Heart left ventricle (tissue), 16 donors: ENCODE measurements around the gene HMGN1. TPM values are rescaled to one million over a fixed set of nuclear protein-coding genes. Genes with fewer than 3 reads are reported as not detected.

Experiments used
- ATAC-seq, 4 donors: fragments of 200-7000 bp; cut with Tn5 transposase; one replicate each; pipeline ENCODE4 v1.9.1; 2020 to 2022; ENCODE audit warnings: moderate library complexity in 4 of 4, mild to moderate bottlenecking in 3 of 4, moderate number of reproducible peaks in 1 of 4
- DNase-seq, 5 donors: peaks; one replicate each; pipeline ENCODE4 v3.0.0-alpha.2; 2020
- H3K27ac ChIP-seq, 12 donors: fragments of 200-600 bp; sonication (generic) in 4 of 12; one replicate each; pipeline versions ENCODE4 v1.5.0 to v1.8.0; 2016 to 2022; ENCODE audit warnings: mild to moderate bottlenecking in 2 of 12
- H3K27me3 ChIP-seq, 9 donors: fragments of 200-600 bp; sonication (generic) in 2 of 9; one replicate each; pipeline versions ENCODE4 v1.5.1 to v1.8.0; 2016 to 2022; ENCODE audit warnings: mild to moderate bottlenecking in 3 of 9
- H3K36me3 ChIP-seq, 9 donors: fragments of 200-600 bp; sonication (generic) in 2 of 9; one replicate each; pipeline versions ENCODE4 v1.5.0 to v1.8.0; 2018 to 2022; ENCODE audit warnings: mild to moderate bottlenecking in 2 of 9
- H3K4me1 ChIP-seq, 12 donors: fragments of 200-600 bp; sonication (generic) in 4 of 12; one replicate each; pipeline versions ENCODE4 v1.5.0 to v1.8.0; 2016 to 2022; ENCODE audit warnings: mild to moderate bottlenecking in 3 of 12
- H3K4me3 ChIP-seq, 12 donors: fragments of 200-600 bp; sonication (generic) in 4 of 12; one replicate each; pipeline versions ENCODE4 v1.5.0 to v1.8.0; 2017 to 2022; ENCODE audit warnings: mild to moderate bottlenecking in 9 of 12, moderate library complexity in 4 of 12
- H3K9me3 ChIP-seq, 12 donors: fragments of 200-600 bp; sonication (generic) in 4 of 12; one replicate each; pipeline versions ENCODE4 v1.5.0 to v1.8.0; 2016 to 2022; ENCODE audit warnings: mild to moderate bottlenecking in 1 of 12
- POLR2A ChIP-seq, 2 donors: fragments of 450-650 bp; IDR thresholded peaks; one replicate each; pipeline ENCODE4 v1.6.1; 2017; ENCODE audit warnings: antibody characterized with exemption in 2 of 2, mild to moderate bottlenecking in 2 of 2, moderate library complexity in 2 of 2
- WGBS, 4 donors: extraction: QIAGEN DNeasy Blood & Tissue Kit in 2 of 4; methylation state at CpG; one replicate each; pipeline versions ENCODE4 v1.1.5 to v1.1.7; 2013 to 2018; 5-methylcytosine and 5-hydroxymethylcytosine counted together
- intact Hi-C, 10 donors: fragments of 100-400 bp; cut with DNase I; formaldehyde crosslinking; loops; one replicate each; pipeline versions ENCODE4 v1.11.1 to v1.14.2; 2022
- polyA plus RNA-seq, 2 donors: library from polyadenylated mRNA; stranded (reverse); fragments of 200-250 nt; gene quantifications; one replicate each; pipeline ENCODE4 v1.2.3, GENCODE V29; 2013
- total RNA-seq, 9 donors: library from RNA; depleted of rRNA in 2 of 9; stranded (reverse); fragments of >200 nt in 2 of 9; fragmentation: NEBNext Ultra II Directional in 3 of 9; extraction: Animal tissue kit (Norgen Biotek cat#: 25700) in 3 of 9; gene quantifications; one replicate each; pipeline versions ENCODE4 v1.1.0 to v1.2.4, GENCODE V29; 2016 to 2023
- TF ChIP-seq, protein P1 (sequence below), 12 donors: fragments of 200-600 bp; sonication (generic) in 4 of 12; IDR thresholded peaks; one replicate each; pipeline versions ENCODE4 v1.5.0 to v1.8.0; 2018 to 2022; ENCODE audit warnings: antibody characterized with exemption in 12 of 12, mild to moderate bottlenecking in 5 of 12
- donor health status: ischemic (EF 13 %, LVEDD 7.1; RV severe dilation, severe dysfunction).
- donor health status: healthy with polysubstance abuse.
- donor health status: DM: no; HTN: yes; CAD: no.
- donor health status: DM: no; HTN: no; CAD: no.
- donor health status: ischemic (EF 25% LVEDD 6.9; RV normal size, moderate dysfunction).
- donor health status: ischemic (EF 25% LVEDD 5.7; RV mildly dilated, moderate dysfunction).
- donor health status: healthy.
- donor health status: DM: yes; HTN: yes; CAD: no.
- donor health status: ischemic (EF 35%, LVEDD 5.7; RV mildly dilated, moderate dysfunction).
- donor health status: nonischemic (EF 11% LVEDD 7.7; RV severe dilation, severe dysfunction).
- donor health status: DM: yes; HTN: yes; CAD: no.
- donor health status: PGD.
- donor health status: ischemic (EF 29% LVEDD 5.4; RV normal size, mild dysfunction).
- donor health status: nonischemic (EF 23%, LVEDD 6.1; RV moderate dilation, normal function).

Gene HMGN1
- total and polyA plus RNA-seq, 11 donors, result 35.9 to 108 (median 43.9) TPM

DNA sequence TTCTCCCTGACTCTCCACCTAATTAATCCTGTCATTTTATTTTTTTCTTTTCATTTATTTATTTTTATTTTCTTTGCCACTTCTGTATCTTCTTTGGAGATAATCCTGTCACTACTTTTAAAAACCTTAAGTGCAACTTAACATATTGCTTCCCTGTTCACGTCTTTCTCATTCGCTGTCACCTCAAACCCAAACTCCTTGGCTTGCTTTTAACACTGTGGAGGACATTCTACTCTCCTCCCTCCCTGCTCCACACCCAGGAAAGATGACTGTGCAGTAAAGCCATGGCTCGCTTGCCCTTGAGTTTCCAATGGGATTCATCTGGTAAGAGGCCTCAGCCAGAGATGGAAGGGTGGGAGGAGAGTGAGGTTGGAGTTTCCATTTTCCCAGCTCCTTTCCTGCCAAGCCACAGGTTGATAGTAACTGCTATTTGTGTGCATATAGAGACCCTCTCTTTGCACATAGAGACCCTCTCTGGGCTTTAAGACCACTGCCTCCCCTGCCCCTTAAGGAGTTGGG, 29.0 kb downstream of the HMGN1 start:
- no peak for TF ChIP-seq POLR2A (IDR thresholded peaks at IDR 0.05)
- TF ChIP-seq, protein P1, sequence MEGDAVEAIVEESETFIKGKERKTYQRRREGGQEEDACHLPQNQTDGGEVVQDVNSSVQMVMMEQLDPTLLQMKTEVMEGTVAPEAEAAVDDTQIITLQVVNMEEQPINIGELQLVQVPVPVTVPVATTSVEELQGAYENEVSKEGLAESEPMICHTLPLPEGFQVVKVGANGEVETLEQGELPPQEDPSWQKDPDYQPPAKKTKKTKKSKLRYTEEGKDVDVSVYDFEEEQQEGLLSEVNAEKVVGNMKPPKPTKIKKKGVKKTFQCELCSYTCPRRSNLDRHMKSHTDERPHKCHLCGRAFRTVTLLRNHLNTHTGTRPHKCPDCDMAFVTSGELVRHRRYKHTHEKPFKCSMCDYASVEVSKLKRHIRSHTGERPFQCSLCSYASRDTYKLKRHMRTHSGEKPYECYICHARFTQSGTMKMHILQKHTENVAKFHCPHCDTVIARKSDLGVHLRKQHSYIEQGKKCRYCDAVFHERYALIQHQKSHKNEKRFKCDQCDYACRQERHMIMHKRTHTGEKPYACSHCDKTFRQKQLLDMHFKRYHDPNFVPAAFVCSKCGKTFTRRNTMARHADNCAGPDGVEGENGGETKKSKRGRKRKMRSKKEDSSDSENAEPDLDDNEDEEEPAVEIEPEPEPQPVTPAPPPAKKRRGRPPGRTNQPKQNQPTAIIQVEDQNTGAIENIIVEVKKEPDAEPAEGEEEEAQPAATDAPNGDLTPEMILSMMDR (IDR thresholded peaks at IDR 0.05), result no peak
- Histone ChIP-seq H3K27me3 (no peaks in the 10 kb centered on the region), H3K4me3 (no peak overlapping the region), H3K9me3 (no peaks in the 10 kb centered on the region), H3K27ac (peak overlapping the region; percentile 63 to 91 (median 78)), H3K4me1 (peaks cover 0 to 26% (median 12%) of the 10 kb centered on the region in 12 donors), H3K36me3 (no peaks in the 10 kb centered on the region)
- 51 to 56% (median 54%) methylated on average over 3 of the region's 3 CpGs for WGBS, 4 donors
- DNase-seq, result peak in 1 of 5 donors; percentile 43
- ATAC-seq, result peak; percentile 60 to 75 (median 68)
- intact Hi-C loops, result loop anchor here in 5 of 10 donors (2.0 to 10.0 kb wide), 3 partner anchors 61 to 125 kb away; partner anchors contain the start of gene LCA5L (in 4 of the 5)

DNA sequence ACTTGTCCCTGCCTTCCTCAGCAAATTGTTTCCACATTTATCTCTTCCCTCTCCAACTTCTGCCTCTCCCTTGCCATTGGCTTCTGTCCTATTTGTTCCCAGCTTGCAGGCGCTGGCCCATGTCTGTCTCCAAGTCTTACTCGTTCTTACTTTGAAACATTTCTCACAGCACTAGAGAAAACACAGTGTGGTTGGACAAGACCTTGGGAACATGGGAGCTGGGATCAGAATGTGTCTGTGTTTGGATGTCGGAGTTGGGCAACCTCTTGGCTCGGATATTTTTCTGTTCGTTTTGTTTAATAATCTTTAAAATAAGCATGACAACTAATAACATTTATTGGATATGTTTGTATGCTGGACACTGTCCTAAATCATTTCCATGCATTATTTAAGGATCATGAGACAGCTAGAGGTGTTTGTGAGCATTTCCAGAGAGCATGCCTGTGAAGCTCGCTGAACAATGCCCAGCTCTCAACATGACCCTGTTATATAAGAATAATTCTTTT, 29.6 kb downstream of the HMGN1 start:
- 28 to 42% (median 36%) methylated on average over 6 of the region's 6 CpGs for WGBS, 4 donors
- DNase-seq, result peak in 4 of 5 donors; percentile 26 to 73 (median 50)

DNA sequence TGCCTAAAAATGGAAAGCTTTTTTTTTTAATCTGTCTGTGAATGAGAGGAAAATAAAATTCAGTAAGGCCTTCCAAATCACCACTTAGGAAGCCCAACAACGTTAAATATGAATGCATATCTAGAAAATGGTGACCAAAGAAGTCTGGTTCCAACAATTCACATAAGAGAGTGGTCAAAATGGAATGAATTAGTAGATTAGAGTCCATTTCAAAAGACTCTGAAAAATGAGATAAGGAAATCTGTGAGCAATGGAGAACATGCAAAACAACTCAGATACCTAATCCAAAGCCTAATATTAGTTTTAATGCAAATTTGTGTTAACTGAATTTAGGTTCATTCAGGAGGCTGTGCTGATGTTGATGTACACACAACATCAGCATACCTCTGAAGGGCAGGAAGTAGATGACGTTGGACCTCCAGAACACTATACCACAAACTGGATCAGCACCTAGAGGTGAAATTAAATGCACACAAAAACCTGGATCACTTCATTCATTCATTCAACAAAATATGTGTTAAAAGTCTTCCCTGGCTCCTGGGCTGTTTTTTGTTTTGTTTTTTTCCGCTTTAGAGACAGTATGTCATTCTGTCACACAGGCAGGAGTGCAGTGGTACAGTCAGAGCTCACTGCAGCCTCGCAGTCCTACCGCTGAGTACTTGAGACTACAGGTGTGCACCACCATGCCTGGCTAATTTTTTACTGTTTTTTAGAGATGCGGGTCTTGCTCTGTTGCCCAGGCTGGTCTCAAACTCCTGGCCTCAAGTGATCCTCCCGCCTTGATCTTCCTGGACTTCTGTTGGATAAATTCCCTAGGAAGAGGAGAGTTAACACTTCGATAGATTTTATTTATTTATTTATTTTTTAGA, 30.6 kb downstream of the HMGN1 start:
- Histone ChIP-seq H3K27ac (peak overlapping the region; percentile 63 to 91 (median 78)), H3K4me1 (peaks cover 0 to 31% (median 18%) of the 10 kb centered on the region in 12 donors), H3K4me3 (peak overlapping the region in 1 of 12 donors; percentile 10), H3K9me3 (no peaks in the 10 kb centered on the region), H3K36me3 (no peaks in the 10 kb centered on the region), H3K27me3 (no peaks in the 10 kb centered on the region)
- intact Hi-C loops, result loop anchor here in 5 of 10 donors (2.0 to 10.0 kb wide), 3 partner anchors 62 to 126 kb away; partner anchors contain the start of gene LCA5L (in 4 of the 5)
- ATAC-seq, result no peak
- no peak for TF ChIP-seq POLR2A (IDR thresholded peaks at IDR 0.05)
- TF ChIP-seq, protein P1 (IDR thresholded peaks at IDR 0.05), result no peak
- DNase-seq, result no peak
- 77 to 90% (median 80%) methylated on average over 8 of the region's 8 CpGs for WGBS, 4 donors

More for the DNA sequence above, 29.6 kb downstream of the HMGN1 start:
- H3K4me1 ChIP-seq, result peaks cover 0 to 31% (median 18%) of the 10 kb centered on the region in 12 donors
- H3K27me3 ChIP-seq, result no peaks in the 10 kb centered on the region
- ATAC-seq, result peak; percentile 64 to 74 (median 70)
- TF ChIP-seq, protein P1 (IDR thresholded peaks at IDR 0.05), result no peak
- TF ChIP-seq POLR2A (IDR thresholded peaks at IDR 0.05), result no peak
- no peak overlapping the region for H3K4me3 ChIP-seq
- H3K27ac ChIP-seq, result peak overlapping the region; percentile 63 to 91 (median 78)
- H3K36me3 ChIP-seq, result no peaks in the 10 kb centered on the region
- no peaks in the 10 kb centered on the region for H3K9me3 ChIP-seq
- intact Hi-C loops, result loop anchor here in 5 of 10 donors (2.0 to 10.0 kb wide), 3 partner anchors 61 to 125 kb away; partner anchors contain the start of gene LCA5L (in 4 of the 5)
